Measurements from ENCODE around the gene EMC6.
"Not testable (repeated sequence)": the region's sequence is repeated elsewhere in the genome, so short reads cannot be mapped to it uniquely, and the experiment has no call there.

EMC6 gene

DNA sequence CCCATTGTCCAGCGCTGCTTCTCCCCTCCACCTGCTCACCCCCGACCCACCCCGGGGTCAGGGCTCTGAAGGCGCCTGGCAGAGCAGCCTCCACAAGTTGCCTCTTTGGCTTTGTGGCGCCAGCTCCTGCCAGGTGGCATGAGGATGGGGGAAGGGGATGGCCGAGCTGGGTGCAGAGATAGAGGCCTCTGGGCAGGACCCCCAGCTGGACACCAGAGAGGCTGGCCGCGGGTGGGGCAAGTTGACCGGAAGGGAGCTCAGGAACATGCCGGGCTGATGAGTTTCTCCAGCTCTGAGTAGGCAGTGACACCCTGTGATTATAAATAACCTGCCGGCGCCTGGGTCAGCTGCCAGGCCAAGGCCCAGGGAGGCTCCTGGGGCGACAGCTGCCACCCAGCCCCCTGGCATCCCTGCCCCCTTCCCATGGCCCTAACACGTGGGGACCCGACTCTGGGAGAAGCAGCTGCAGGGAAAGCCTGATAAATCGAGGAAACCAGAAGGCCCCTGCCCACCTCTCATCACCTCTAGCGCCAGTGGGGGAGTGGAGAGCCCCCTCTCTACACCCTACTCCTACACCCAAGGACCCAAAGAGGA is 26.6 kb downstream of the EMC6 start:
- TF ChIP-seq, protein P1, sequence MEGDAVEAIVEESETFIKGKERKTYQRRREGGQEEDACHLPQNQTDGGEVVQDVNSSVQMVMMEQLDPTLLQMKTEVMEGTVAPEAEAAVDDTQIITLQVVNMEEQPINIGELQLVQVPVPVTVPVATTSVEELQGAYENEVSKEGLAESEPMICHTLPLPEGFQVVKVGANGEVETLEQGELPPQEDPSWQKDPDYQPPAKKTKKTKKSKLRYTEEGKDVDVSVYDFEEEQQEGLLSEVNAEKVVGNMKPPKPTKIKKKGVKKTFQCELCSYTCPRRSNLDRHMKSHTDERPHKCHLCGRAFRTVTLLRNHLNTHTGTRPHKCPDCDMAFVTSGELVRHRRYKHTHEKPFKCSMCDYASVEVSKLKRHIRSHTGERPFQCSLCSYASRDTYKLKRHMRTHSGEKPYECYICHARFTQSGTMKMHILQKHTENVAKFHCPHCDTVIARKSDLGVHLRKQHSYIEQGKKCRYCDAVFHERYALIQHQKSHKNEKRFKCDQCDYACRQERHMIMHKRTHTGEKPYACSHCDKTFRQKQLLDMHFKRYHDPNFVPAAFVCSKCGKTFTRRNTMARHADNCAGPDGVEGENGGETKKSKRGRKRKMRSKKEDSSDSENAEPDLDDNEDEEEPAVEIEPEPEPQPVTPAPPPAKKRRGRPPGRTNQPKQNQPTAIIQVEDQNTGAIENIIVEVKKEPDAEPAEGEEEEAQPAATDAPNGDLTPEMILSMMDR (IDR thresholded peaks at IDR 0.05; ENCODE audit: control insufficient read depth, extremely low read depth, insufficient read depth), result no peak
- no peak for DNase-seq (ENCODE audit: low read depth)
- peak overlapping the region; percentile 50 for H3K4me3 ChIP-seq (ENCODE audit: low read depth, low read length)

DNA sequence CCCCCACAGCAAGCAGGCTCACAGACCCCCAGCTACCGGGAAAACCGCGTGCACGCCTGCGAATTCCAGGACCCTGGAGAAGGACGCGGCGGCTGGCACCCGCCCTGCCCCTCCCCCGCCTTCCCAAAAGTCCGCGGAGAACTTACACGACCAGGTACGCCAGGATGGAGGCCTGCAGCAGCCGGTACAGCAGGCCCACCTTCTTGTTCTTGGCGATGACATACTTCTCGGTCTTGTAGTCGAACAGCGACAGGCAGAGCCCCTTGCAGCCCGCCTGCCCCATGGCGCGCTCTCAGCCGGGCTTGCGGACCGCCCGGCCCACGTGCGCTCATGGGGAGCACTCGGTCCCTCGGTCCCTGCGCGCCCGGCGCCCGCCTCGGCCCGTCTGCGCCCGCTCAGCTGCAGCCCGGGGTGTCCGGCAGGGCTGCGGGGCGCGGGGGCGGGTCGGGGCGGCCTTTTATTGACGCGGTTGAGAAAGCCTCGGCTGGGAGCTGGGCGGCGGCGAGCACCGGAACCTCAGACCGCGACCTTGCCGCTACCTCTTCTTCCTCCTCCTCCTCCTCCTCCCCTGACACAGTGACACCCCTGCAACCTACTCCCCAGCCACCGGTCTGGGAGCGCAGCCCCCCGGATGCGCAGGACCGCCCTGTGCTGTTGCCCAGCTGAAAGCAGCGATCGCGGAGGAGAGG is 27.3 kb downstream of the EMC6 start, which contains the start of gene P2RX5:
TSS of gene P2RX5 (minus strand) at position 433 of the 689 bp plus-strand sequence. CDS start at position 283, 150 bp downstream.
- peak within 1 kb of the TSS; percentile 50 for H3K4me3 ChIP-seq (ENCODE audit: low read depth, low read length)
- TF ChIP-seq, protein P1 (IDR thresholded peaks at IDR 0.05; ENCODE audit: control insufficient read depth, extremely low read depth, insufficient read depth), result no peak
- DNase-seq (ENCODE audit: low read depth), result no peak

GRCh38 chr17:3697103-3697476 is 28.5 kb downstream of the EMC6 start:
- no peak overlapping the region for H3K4me3 ChIP-seq (ENCODE audit: low read depth, low read length)
- DNase-seq (ENCODE audit: low read depth), result no peak
- TF ChIP-seq, protein P1 (IDR thresholded peaks at IDR 0.05; ENCODE audit: control insufficient read depth, extremely low read depth, insufficient read depth), result no peak

DNA sequence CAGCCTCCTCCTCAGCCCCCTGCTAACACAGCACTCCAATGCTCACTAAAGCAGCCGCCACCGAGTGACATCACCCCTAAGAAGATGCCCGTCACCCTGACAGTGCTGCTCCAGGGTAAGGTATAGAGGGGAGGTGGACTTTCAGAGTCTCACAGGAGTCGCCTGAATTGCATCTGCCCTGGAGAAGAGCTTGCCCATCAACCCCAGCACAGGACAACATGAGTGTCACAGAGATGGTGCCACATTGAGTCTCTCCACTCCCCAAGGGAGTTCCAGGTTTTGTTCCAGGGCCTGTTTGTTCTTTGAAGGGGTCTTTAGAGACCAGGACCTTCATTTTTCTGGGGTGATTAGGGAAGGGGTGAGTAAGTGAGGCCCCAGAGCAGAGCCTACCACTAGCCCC is 29.5 kb downstream of the EMC6 start:
- no peak overlapping the region for H3K4me3 ChIP-seq (ENCODE audit: low read depth, low read length)
- no peak for DNase-seq (ENCODE audit: low read depth)
- TF ChIP-seq, protein P1 (IDR thresholded peaks at IDR 0.05; ENCODE audit: control insufficient read depth, extremely low read depth, insufficient read depth), result no peak

GRCh38 chr17:3699951-3700350 is 31.3 kb downstream of the EMC6 start:
- no peak overlapping the region for H3K4me3 ChIP-seq (ENCODE audit: low read depth, low read length)
- TF ChIP-seq, protein P1 (IDR thresholded peaks at IDR 0.05; ENCODE audit: control insufficient read depth, extremely low read depth, insufficient read depth), result no peak
- no peak for DNase-seq (ENCODE audit: low read depth)

DNA sequence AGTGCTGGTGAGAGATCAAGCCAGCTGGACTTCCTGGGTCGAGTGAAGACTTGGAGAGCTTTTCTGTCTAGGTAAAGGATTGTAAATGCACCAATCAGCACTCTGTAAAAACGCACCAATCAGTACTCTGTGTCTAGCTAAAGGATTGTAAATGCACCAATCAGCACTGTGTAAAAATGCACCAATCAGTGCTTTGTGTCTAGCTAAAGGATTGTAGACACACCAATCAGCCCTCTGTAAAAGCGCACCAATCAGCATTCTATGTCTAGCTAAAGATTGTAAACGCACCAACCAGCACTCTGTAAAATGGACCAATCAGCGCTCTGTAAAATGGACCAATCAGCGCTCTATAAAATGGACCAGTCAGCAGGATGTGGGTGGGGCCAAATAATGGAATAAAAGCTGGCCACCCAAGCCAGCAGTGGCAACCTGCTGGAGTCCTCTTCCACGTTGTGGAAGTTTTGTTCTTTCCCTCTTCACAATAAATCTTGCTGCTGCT is 33.5 kb downstream of the EMC6 start:
- not testable (repeated sequence) for H3K4me3 ChIP-seq (ENCODE audit: low read depth, low read length); DNase-seq (ENCODE audit: low read depth)

GRCh38 chr17:3704931-3705717 is 36.5 kb downstream of the EMC6 start:
- no peak for DNase-seq (ENCODE audit: low read depth)
- TF ChIP-seq, protein P1 (IDR thresholded peaks at IDR 0.05; ENCODE audit: control insufficient read depth, extremely low read depth, insufficient read depth), result no peak
- H3K4me3 ChIP-seq (ENCODE audit: low read depth, low read length), result no peak overlapping the region

DNA sequence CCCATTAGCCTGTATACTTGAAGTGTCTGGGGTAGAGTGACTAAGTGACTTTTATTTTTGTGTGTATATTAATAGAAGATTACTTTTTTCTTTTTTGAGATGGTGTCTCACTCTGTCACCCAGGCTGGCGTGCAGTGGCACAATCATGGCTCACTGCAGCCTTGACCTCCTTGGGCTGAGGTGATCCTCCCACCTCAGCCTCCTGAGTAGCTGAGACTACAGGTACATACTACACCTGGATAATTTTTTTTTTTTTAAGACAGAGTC is 37.0 kb downstream of the EMC6 start:
- DNase-seq (ENCODE audit: low read depth); H3K4me3 ChIP-seq (ENCODE audit: low read depth, low read length): not testable (repeated sequence)
